GM23338 (cell line): Measurements from ENCODE around the gene SLC6A3. TPM values are rescaled to one million over a fixed set of nuclear protein-coding genes. Genes with fewer than 3 reads are reported as not detected.

ENCODE experiments used
- ATAC-seq: fragments of 200-7000 bp; cut with Tn5 transposase; 3 replicates; pipeline ENCODE4 v1.9.1; 2020
- DNase-seq: peaks from one replicate; pipeline ENCODE4 v3.0.0-alpha.2; 2015; ENCODE audit warnings: low spot score
- H2AFZ ChIP-seq: fragments of 200-600 bp; sonication (generic); 2 replicates; pipeline ENCODE4 v1.8.0; 2016; ENCODE audit warnings: antibody characterized with exemption, mild to moderate bottlenecking, moderate library complexity
- H3F3A ChIP-seq: fragments of 200-600 bp; sonication (generic); replicated peaks from 2 replicates; pipeline ENCODE4 v1.8.0; 2017; ENCODE audit warnings: antibody characterized with exemption, mixed run types, low read depth
- H3K27ac ChIP-seq: fragments of 200-600 bp; sonication (generic); 2 replicates; pipeline ENCODE4 v1.6.1; 2016; ENCODE audit warnings: low read depth
- H3K27me3 ChIP-seq: fragments of 200-600 bp; sonication (generic); 2 replicates; pipeline ENCODE4 v1.8.0; 2016; ENCODE audit warnings: mild to moderate bottlenecking, mixed run types, moderate library complexity; ENCODE audit not compliant: insufficient read depth
- H3K36me3 ChIP-seq: fragments of 200-600 bp; sonication (generic); 2 replicates; pipeline ENCODE4 v1.8.0; 2016; ENCODE audit warnings: mild to moderate bottlenecking; ENCODE audit not compliant: insufficient read depth
- H3K4me1 ChIP-seq: fragments of 200-600 bp; sonication (generic); 2 replicates; pipeline ENCODE4 v1.8.0; 2016; ENCODE audit warnings: mild to moderate bottlenecking, moderate library complexity; ENCODE audit not compliant: insufficient read depth
- H3K4me2 ChIP-seq: fragments of 200-600 bp; sonication (generic); 2 replicates; pipeline ENCODE4 v1.7.1; 2017; ENCODE audit warnings: mixed run types
- H3K4me3 ChIP-seq: fragments of 200-600 bp; sonication (generic); 2 replicates; pipeline ENCODE4 v1.6.1; 2016; ENCODE audit warnings: mixed run types
- H3K79me2 ChIP-seq: fragments of 200-600 bp; sonication (generic); replicated peaks from 2 replicates; pipeline ENCODE4 v1.8.0; 2017; ENCODE audit warnings: mild to moderate bottlenecking; ENCODE audit not compliant: insufficient read depth
- H3K9me2 ChIP-seq: fragments of 200-600 bp; sonication (generic); 2 replicates; pipeline ENCODE4 v1.8.0; 2017; ENCODE audit not compliant: insufficient read depth
- H4K20me1 ChIP-seq: fragments of 200-600 bp; sonication (generic); replicated peaks from 2 replicates; pipeline ENCODE4 v1.8.0; 2017; ENCODE audit warnings: mild to moderate bottlenecking; ENCODE audit not compliant: insufficient read depth
- H3K27ac Mint-ChIP-seq: 2 replicates; pipeline ENCODE4 v1.8.0; 2020; ENCODE audit warnings: inconsistent platforms, mild to moderate bottlenecking, moderate library complexity, mixed read lengths
- H3K27me3 Mint-ChIP-seq: 3 replicates; pipeline ENCODE4 v1.8.0; 2022; ENCODE audit warnings: low read depth, mild to moderate bottlenecking, moderate library complexity, mixed read lengths, inconsistent platforms; ENCODE audit not compliant: insufficient read depth, poor library complexity
- H3K36me3 Mint-ChIP-seq: 3 replicates; pipeline ENCODE4 v1.8.0; 2021; ENCODE audit warnings: low read depth, mild to moderate bottlenecking, inconsistent platforms, moderate library complexity, mixed read lengths
- H3K4me1 Mint-ChIP-seq: 3 replicates; pipeline ENCODE4 v1.8.0; 2020; ENCODE audit warnings: mild to moderate bottlenecking, inconsistent platforms, mixed read lengths
- H3K4me3 Mint-ChIP-seq: 3 replicates; pipeline ENCODE4 v1.8.0; 2021; ENCODE audit warnings: moderate library complexity, mild to moderate bottlenecking, inconsistent platforms, mixed read lengths
- H3K9me3 Mint-ChIP-seq: 3 replicates; pipeline ENCODE4 v1.8.0; 2020; ENCODE audit warnings: moderate library complexity, mild to moderate bottlenecking, inconsistent platforms, mixed read lengths
- CREB1 ChIP-seq: fragments of 250-450 bp; sonication (Bioruptor Pico); IDR thresholded peaks from 2 replicates; pipeline ENCODE4 v1.5.0; 2020; ENCODE audit warnings: low read depth, mild to moderate bottlenecking, moderate library complexity
- EZH2 ChIP-seq: fragments of 200-600 bp; sonication (generic); IDR thresholded peaks from one replicate; pipeline ENCODE4 v1.8.0; 2017; ENCODE audit warnings: antibody characterized with exemption, mild to moderate bottlenecking, low read depth; ENCODE audit not compliant: unreplicated experiment
- EZH2phosphoT487 ChIP-seq: fragments of 200-600 bp; sonication (generic); IDR thresholded peaks from one replicate; pipeline ENCODE4 v1.8.1; 2018; ENCODE audit warnings: antibody characterized with exemption; ENCODE audit not compliant: unreplicated experiment
- JUNB ChIP-seq: IDR thresholded peaks from one replicate; pipeline ENCODE4 v1.6.1; 2016; ENCODE audit warnings: antibody characterized with exemption; ENCODE audit not compliant: unreplicated experiment
- NANOG ChIP-seq: IDR thresholded peaks from 2 replicates; pipeline ENCODE4 v1.6.1; 2016; ENCODE audit warnings: antibody characterized with exemption, borderline replicate concordance
- POLR2AphosphoS5 ChIP-seq: IDR thresholded peaks from 2 replicates; pipeline ENCODE4 v1.6.1; 2016; ENCODE audit warnings: antibody characterized with exemption, low read depth
- STAT1 ChIP-seq: IDR thresholded peaks from one replicate; pipeline ENCODE4 v1.6.1; 2016; ENCODE audit warnings: antibody characterized with exemption; ENCODE audit not compliant: unreplicated experiment
- ZNF114 ChIP-seq: fragments of 250-450 bp; sonication (Bioruptor Pico); IDR thresholded peaks from 2 replicates; pipeline ENCODE4 v1.5.0; 2020; ENCODE audit warnings: mild to moderate bottlenecking, moderate library complexity
- ZNF331 ChIP-seq: fragments of 250-450 bp; sonication (Bioruptor Pico); IDR thresholded peaks from 2 replicates; pipeline ENCODE4 v1.5.0; 2020; ENCODE audit warnings: low read depth, mild to moderate bottlenecking, moderate library complexity
- ZNF462 ChIP-seq: fragments of 250-450 bp; sonication (Bioruptor Pico); IDR thresholded peaks from 2 replicates; pipeline ENCODE4 v1.5.0; 2020; ENCODE audit warnings: mild to moderate bottlenecking, moderate library complexity
- polyA plus RNA-seq: library from polyadenylated mRNA; unstranded; fragments of >200 nt; fragmentation: Nextera tagmentation; extraction: Ambion mirVana; gene quantifications from 2 replicates; pipeline ENCODE4 v1.2.1, GENCODE V29; 2016
- total RNA-seq: library from RNA; depleted of rRNA; stranded (reverse); fragments of >200 nt; shearing (Covaris generic); gene quantifications from 2 replicates; pipeline ENCODE4 v1.2.3, GENCODE V29; 2014
- TF ChIP-seq, protein P1 (sequence below): IDR thresholded peaks from one replicate; pipeline ENCODE4 v1.6.1; 2018; ENCODE audit warnings: antibody characterized with exemption; ENCODE audit not compliant: unreplicated experiment
- TF ChIP-seq, protein P2 (sequence below), 2 experiments: fragments of 200-600 bp in 1 of 2; sonication (generic) in 1 of 2; conservative IDR thresholded peaks; 2 replicates each; pipeline versions ENCODE4 v1.5.1 to v1.6.1; 2016 to 2017; ENCODE audit warnings: antibody characterized with exemption in 2 of 2, low read depth in 2 of 2, mild to moderate bottlenecking in 2 of 2, moderate library complexity in 1 of 2
- TF ChIP-seq, protein P3 (sequence below): IDR thresholded peaks from 2 replicates; pipeline ENCODE4 v1.6.1; 2016; ENCODE audit warnings: antibody characterized with exemption

Gene SLC6A3
- total and polyA plus RNA-seq, 2 experiments from 2014 or later = 0.76 to 1.0 TPM

- Mint-ChIP-seq H3K4me1 (peaks cover 15% of the 10 kb centered on the region), H3K4me3 (no peak overlapping the region), H3K9me3 (peaks cover 6% of the 10 kb centered on the region; the same call in 2 of the 3 replicates), H3K27me3 (peaks cover 45% of the 10 kb centered on the region), H3K27ac (no peak overlapping the region), H3K36me3 (0 out of 3 replicates have a peak, but pooled peaks cover 3% of the 10 kb centered on the region)
- DNase-seq = no peak
- Histone ChIP-seq H2AFZ (no peak overlapping the region), H3K27me3 (peaks cover 23% of the 10 kb centered on the region; the same call in 1 of the 2 replicates), H3K9me2 (no peaks in the 10 kb centered on the region), H3K4me1 (peaks cover 10% of the 10 kb centered on the region; the same call in 1 of the 2 replicates), H3K4me2 (no peak overlapping the region), H3K79me2 (no peaks in the 10 kb centered on the region), H3F3A (0 out of 2 replicates have a peak, but pooled peaks cover 9% of the 10 kb centered on the region), H4K20me1 (no peaks in the 10 kb centered on the region), H3K27ac (no peak overlapping the region), H3K36me3 (no peaks in the 10 kb centered on the region; the same call in 1 of the 2 replicates), H3K4me3 (no peak overlapping the region)
- ATAC-seq = no peak
- TF ChIP-seq, protein P1, sequence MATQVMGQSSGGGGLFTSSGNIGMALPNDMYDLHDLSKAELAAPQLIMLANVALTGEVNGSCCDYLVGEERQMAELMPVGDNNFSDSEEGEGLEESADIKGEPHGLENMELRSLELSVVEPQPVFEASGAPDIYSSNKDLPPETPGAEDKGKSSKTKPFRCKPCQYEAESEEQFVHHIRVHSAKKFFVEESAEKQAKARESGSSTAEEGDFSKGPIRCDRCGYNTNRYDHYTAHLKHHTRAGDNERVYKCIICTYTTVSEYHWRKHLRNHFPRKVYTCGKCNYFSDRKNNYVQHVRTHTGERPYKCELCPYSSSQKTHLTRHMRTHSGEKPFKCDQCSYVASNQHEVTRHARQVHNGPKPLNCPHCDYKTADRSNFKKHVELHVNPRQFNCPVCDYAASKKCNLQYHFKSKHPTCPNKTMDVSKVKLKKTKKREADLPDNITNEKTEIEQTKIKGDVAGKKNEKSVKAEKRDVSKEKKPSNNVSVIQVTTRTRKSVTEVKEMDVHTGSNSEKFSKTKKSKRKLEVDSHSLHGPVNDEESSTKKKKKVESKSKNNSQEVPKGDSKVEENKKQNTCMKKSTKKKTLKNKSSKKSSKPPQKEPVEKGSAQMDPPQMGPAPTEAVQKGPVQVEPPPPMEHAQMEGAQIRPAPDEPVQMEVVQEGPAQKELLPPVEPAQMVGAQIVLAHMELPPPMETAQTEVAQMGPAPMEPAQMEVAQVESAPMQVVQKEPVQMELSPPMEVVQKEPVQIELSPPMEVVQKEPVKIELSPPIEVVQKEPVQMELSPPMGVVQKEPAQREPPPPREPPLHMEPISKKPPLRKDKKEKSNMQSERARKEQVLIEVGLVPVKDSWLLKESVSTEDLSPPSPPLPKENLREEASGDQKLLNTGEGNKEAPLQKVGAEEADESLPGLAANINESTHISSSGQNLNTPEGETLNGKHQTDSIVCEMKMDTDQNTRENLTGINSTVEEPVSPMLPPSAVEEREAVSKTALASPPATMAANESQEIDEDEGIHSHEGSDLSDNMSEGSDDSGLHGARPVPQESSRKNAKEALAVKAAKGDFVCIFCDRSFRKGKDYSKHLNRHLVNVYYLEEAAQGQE = no peak
- TF ChIP-seq, protein P2, sequence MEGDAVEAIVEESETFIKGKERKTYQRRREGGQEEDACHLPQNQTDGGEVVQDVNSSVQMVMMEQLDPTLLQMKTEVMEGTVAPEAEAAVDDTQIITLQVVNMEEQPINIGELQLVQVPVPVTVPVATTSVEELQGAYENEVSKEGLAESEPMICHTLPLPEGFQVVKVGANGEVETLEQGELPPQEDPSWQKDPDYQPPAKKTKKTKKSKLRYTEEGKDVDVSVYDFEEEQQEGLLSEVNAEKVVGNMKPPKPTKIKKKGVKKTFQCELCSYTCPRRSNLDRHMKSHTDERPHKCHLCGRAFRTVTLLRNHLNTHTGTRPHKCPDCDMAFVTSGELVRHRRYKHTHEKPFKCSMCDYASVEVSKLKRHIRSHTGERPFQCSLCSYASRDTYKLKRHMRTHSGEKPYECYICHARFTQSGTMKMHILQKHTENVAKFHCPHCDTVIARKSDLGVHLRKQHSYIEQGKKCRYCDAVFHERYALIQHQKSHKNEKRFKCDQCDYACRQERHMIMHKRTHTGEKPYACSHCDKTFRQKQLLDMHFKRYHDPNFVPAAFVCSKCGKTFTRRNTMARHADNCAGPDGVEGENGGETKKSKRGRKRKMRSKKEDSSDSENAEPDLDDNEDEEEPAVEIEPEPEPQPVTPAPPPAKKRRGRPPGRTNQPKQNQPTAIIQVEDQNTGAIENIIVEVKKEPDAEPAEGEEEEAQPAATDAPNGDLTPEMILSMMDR (conservative IDR thresholded peaks at IDR 0.05; ENCODE audit: low read depth in 2 of 2) = no peak
- TF ChIP-seq ZNF462 (no peak), STAT1 (no peak), EZH2phosphoT487 (no peak), ZNF114 (CRISPR knock-in tag) (no peak), NANOG (no peak), POLR2AphosphoS5 (no peak), EZH2 (no peak), JUNB (no peak), CREB1 (CRISPR knock-in tag) (no peak), ZNF331 (CRISPR knock-in tag) (no peak)
- TF ChIP-seq, protein P3, sequence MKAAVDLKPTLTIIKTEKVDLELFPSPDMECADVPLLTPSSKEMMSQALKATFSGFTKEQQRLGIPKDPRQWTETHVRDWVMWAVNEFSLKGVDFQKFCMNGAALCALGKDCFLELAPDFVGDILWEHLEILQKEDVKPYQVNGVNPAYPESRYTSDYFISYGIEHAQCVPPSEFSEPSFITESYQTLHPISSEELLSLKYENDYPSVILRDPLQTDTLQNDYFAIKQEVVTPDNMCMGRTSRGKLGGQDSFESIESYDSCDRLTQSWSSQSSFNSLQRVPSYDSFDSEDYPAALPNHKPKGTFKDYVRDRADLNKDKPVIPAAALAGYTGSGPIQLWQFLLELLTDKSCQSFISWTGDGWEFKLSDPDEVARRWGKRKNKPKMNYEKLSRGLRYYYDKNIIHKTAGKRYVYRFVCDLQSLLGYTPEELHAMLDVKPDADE = no peak
Measured at GRCh38 chr5:1384521-1384920, 60.7 kb downstream of the SLC6A3 start.
